ENCODE measurements around the gene CETN3. TPM values are rescaled to one million over a fixed set of nuclear protein-coding genes. Genes with fewer than 3 reads are reported as not detected.
A peak's percentile ranks its signal among the peaks of the same experiment; 100 is the strongest.

The CETN3 gene
- total and polyA plus RNA-seq, 2 of the 8 experiments (the other 6 are each of a cell fraction or from before 2014, with no cell fraction given), result 4.8 to 43.8 TPM

- Histone ChIP-seq H3K9me3 (ENCODE audit: insufficient read depth in 2 of 2, low read depth in 1 of 2, low read length in 1 of 2) (no peaks in the 10 kb centered on the region), H3K4ac (replicated peaks; ENCODE audit: insufficient read length, low read depth, low read length) (no peak overlapping the region), H3K79me2 (ENCODE audit: control insufficient read depth in 1 of 2, insufficient read depth in 2 of 2, low read length in 2 of 2) (no peaks in the 10 kb centered on the region), H3K4me1 (replicated peaks in 1 of 4; ENCODE audit: control insufficient read depth in 3 of 4, insufficient read depth in 4 of 4, low read length in 3 of 4) (no peaks in the 10 kb centered on the region), H2AK5ac (ENCODE audit: low read depth, low read length) (no peak overlapping the region), H3K79me1 (ENCODE audit: low read depth, low read length) (no peaks in the 10 kb centered on the region), H3K27ac (ENCODE audit: low read depth, low read length) (no peak overlapping the region), H2BK15ac (ENCODE audit: low read length) (no peak overlapping the region), H2BK5ac (ENCODE audit: low read depth, low read length) (no peak overlapping the region), H4K20me1 (replicated peaks in 1 of 2; ENCODE audit: control insufficient read depth in 1 of 2, insufficient read depth in 2 of 2, low read length in 2 of 2) (no peaks in the 10 kb centered on the region), H4K91ac (replicated peaks; ENCODE audit: insufficient read length, low read length) (no peak overlapping the region), H3K18ac (ENCODE audit: extremely low read depth, low read length) (no peak overlapping the region), H2AFZ (ENCODE audit: low read length) (peak overlapping the region; percentile 77; the same call in 1 of the 2 replicates), H3K23ac (ENCODE audit: insufficient read length) (no peak overlapping the region), H3K23me2 (ENCODE audit: low read depth, low read length) (no peaks in the 10 kb centered on the region), H2BK120ac (replicated peaks; ENCODE audit: low read depth, low read length) (no peak overlapping the region), H3K4me3 (ENCODE audit: extremely low read depth in 1 of 4, insufficient read depth in 2 of 4, low read depth in 3 of 4, low read length in 4 of 4) (no peak overlapping the region), H4K8ac (ENCODE audit: extremely low read depth, insufficient read depth, low read length) (no peak overlapping the region), H2BK12ac (ENCODE audit: low read depth, low read length) (no peak overlapping the region), H3K9ac (replicated peaks in 1 of 4; ENCODE audit: extremely low read depth in 1 of 4, low read depth in 3 of 4, low read length in 3 of 4) (no peak overlapping the region; a peak in 1 of 7 replicates), H3K36me3 (ENCODE audit: control insufficient read depth in 2 of 4, insufficient read depth in 4 of 4, low read length in 3 of 4) (no peaks in the 10 kb centered on the region), H3K56ac (replicated peaks; ENCODE audit: insufficient read length, low read depth, low read length) (no peak overlapping the region), H3K4me2 (ENCODE audit: insufficient read depth in 1 of 2, low read depth in 2 of 2, low read length in 2 of 2) (no peak overlapping the region), H2BK20ac (ENCODE audit: low read length) (no peak overlapping the region), H3K27me3 (replicated peaks in 1 of 4; ENCODE audit: control insufficient read depth in 3 of 4, extremely low read depth in 1 of 4, insufficient read depth in 3 of 4, low read length in 3 of 4) (no peaks in the 10 kb centered on the region), H3K14ac (ENCODE audit: insufficient read length) (no peak overlapping the region), H4K5ac (ENCODE audit: insufficient read length, low read depth, low read length) (no peak overlapping the region)
- CTCF ChIA-PET (ENCODE audit: partially characterized antibody), result interaction anchor here (0.8 to 4.1 kb wide), 13 partner anchors 11 to 342 kb away, joined by 3 to 23 read pairs (median 4); partner anchors contain the start of genes LYSMD3, MBLAC2 and POLR3G
- FAIRE-seq (no peak), DNase-seq (ENCODE audit: low read depth in 1 of 2, low spot score in 2 of 2) (no peak)
- 83% methylated on average over 2 of the region's 2 CpGs; no CpG with 5 or more reads in 1 of the 2 experiments for WGBS, 2 experiments (ENCODE audit: extremely low coverage in 1 of 2, insufficient coverage in 1 of 2, insufficient read length in 1 of 2, insufficient replicate concordance in 2 of 2, low coverage in 1 of 2, low lambda C conversion rate in 2 of 2, missing lambda C conversion rate in 1 of 2)
- TF ChIP-seq RNF2 (IDR thresholded peaks at IDR 0.05; ENCODE audit: borderline replicate concordance, low read depth, low read length, missing control alignments, poor library complexity, severe bottlenecking), result no peak
- no peak for TF ChIP-seq CBX8 (IDR thresholded peaks at IDR 0.05; ENCODE audit: borderline replicate concordance, low read depth, low read length)
- no peak for TF ChIP-seq PHF8 (conservative IDR thresholded peaks at IDR 0.05; ENCODE audit: low read depth, low read length)
- TF ChIP-seq KDM1A (IDR thresholded peaks at IDR 0.05; ENCODE audit: borderline replicate concordance, low read length), result no peak
- no peak for TF ChIP-seq HDAC2 (IDR thresholded peaks at IDR 0.05; ENCODE audit: borderline replicate concordance in 1 of 2, low read depth in 2 of 2, low read length in 2 of 2)
- POLR2A ChIA-PET (ENCODE audit: partially characterized antibody), result interaction anchor here (1.0 kb wide), 1 partner anchor 14 kb away, joined by 3 read pairs; no protein-coding TSS in a partner anchor
Measured at GRCh38 chr5:90440644-90441043, 31.1 kb upstream of the CETN3 start.

Measured in H1 (cell line).